ENCODE measurements around the gene PELI1. TPM values are rescaled to one million over a fixed set of nuclear protein-coding genes. Genes with fewer than 3 reads are reported as not detected.

PELI1 gene
- total and polyA plus RNA-seq, 2 of the 8 experiments (the other 6 are each of a cell fraction or from before 2014, with no cell fraction given) = 21.8 to 57.1 TPM

DNA sequence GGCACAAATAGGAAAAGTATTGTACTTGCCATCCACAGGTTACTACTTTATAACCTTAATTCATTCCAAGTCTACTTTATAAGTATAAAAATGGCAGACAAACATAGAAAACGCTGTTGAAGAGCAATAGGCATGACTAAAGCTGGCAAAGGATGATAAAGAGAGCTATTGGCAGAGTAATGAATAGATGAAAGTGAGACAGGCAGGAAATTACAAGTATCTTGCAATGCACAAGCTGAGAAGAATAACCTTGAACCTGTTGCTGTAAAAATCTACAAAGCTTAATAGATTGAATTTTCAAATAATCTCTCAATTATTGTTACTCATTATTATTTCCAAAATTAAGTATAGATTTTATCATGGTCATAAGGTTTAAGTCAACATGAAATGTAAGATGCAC, 8.8 kb downstream of the PELI1 start:
- Histone ChIP-seq H2BK15ac (ENCODE audit: low read length) (no peak overlapping the region), H4K8ac (ENCODE audit: extremely low read depth, insufficient read depth, low read length) (no peak overlapping the region), H3K27ac (ENCODE audit: low read depth, low read length) (no peak overlapping the region), H2BK12ac (ENCODE audit: low read depth, low read length) (no peak overlapping the region), H3K23ac (ENCODE audit: insufficient read length) (no peak overlapping the region), H3K56ac (replicated peaks; ENCODE audit: insufficient read length, low read depth, low read length) (no peak overlapping the region), H3K79me1 (ENCODE audit: low read depth, low read length) (peaks cover 3% of the 10 kb centered on the region), H3K4ac (replicated peaks; ENCODE audit: insufficient read length, low read depth, low read length) (no peak overlapping the region), H3K4me2 (ENCODE audit: insufficient read depth in 1 of 2, low read depth in 2 of 2, low read length in 2 of 2) (no peak overlapping the region), H2AFZ (ENCODE audit: low read length) (no peak overlapping the region), H3K36me3 (ENCODE audit: control insufficient read depth in 2 of 4, insufficient read depth in 4 of 4, low read length in 3 of 4) (peaks cover 2 to 7% (median 4%) of the 10 kb centered on the region in 4 experiments; a peak in 4 of 8 replicates), H2BK120ac (replicated peaks; ENCODE audit: low read depth, low read length) (no peak overlapping the region), H3K9me3 (ENCODE audit: insufficient read depth in 2 of 2, low read depth in 1 of 2, low read length in 1 of 2) (no peaks in the 10 kb centered on the region), H3K23me2 (ENCODE audit: low read depth, low read length) (no peaks in the 10 kb centered on the region), H3K18ac (ENCODE audit: extremely low read depth, low read length) (no peak overlapping the region), H3K14ac (ENCODE audit: insufficient read length) (no peak overlapping the region), H2BK20ac (ENCODE audit: low read length) (no peak overlapping the region), H2BK5ac (ENCODE audit: low read depth, low read length) (no peak overlapping the region), H3K4me1 (replicated peaks in 1 of 4; ENCODE audit: control insufficient read depth in 3 of 4, insufficient read depth in 4 of 4, low read length in 3 of 4) (peaks cover 0 to 6% (median 0%) of the 10 kb centered on the region in 4 experiments; a peak in 2 of 7 replicates), H3K79me2 (ENCODE audit: control insufficient read depth in 1 of 2, insufficient read depth in 2 of 2, low read length in 2 of 2) (peaks cover 13 to 100% of the 10 kb centered on the region in 2 experiments), H3K4me3 (ENCODE audit: extremely low read depth in 1 of 4, insufficient read depth in 2 of 4, low read depth in 3 of 4, low read length in 4 of 4) (no peak overlapping the region), H2AK5ac (ENCODE audit: low read depth, low read length) (no peak overlapping the region), H3K9ac (replicated peaks in 1 of 4; ENCODE audit: extremely low read depth in 1 of 4, low read depth in 3 of 4, low read length in 3 of 4) (no peak overlapping the region), H4K5ac (ENCODE audit: insufficient read length, low read depth, low read length) (no peak overlapping the region), H4K20me1 (replicated peaks in 1 of 2; ENCODE audit: control insufficient read depth in 1 of 2, insufficient read depth in 2 of 2, low read length in 2 of 2) (peaks cover 3 to 7% of the 10 kb centered on the region in 2 experiments), H4K91ac (replicated peaks; ENCODE audit: insufficient read length, low read length) (no peak overlapping the region), H3K27me3 (replicated peaks in 1 of 4; ENCODE audit: control insufficient read depth in 3 of 4, extremely low read depth in 1 of 4, insufficient read depth in 3 of 4, low read length in 3 of 4) (peaks cover 0 to 1% (median 0%) of the 10 kb centered on the region in 4 experiments; a peak in 1 of 7 replicates)
- CTCF ChIA-PET (ENCODE audit: partially characterized antibody) = interaction anchor here (1.0 kb wide), 1 partner anchor 195 kb away, joined by 3 read pairs; no protein-coding TSS in a partner anchor
- TF ChIP-seq POLR2AphosphoS5 (IDR thresholded peaks at IDR 0.05; ENCODE audit: low read depth, low read length) (no peak), GTF2F1 (IDR thresholded peaks at IDR 0.05; ENCODE audit: borderline replicate concordance, low read depth, low read length) (no peak), KDM5A (IDR thresholded peaks at IDR 0.05; ENCODE audit: low read length) (no peak), TEAD4 (IDR thresholded peaks at IDR 0.05; ENCODE audit: low read depth, low read length) (no peak), TCF12 (IDR thresholded peaks at IDR 0.05; ENCODE audit: low read depth, low read length) (no peak), SAP30 (IDR thresholded peaks at IDR 0.05; ENCODE audit: insufficient read depth, insufficient replicate concordance, low read length) (no peak), MAFK (IDR thresholded peaks at IDR 0.05; ENCODE audit: low read depth, low read length) (no peak), RXRA (IDR thresholded peaks at IDR 0.05; ENCODE audit: insufficient read depth, low read depth, low read length) (no peak), ZNF274 (IDR thresholded peaks at IDR 0.05; ENCODE audit: borderline replicate concordance, extremely low read depth, low read length) (no peak), SP4 (IDR thresholded peaks at IDR 0.05; ENCODE audit: low read length) (no peak)
- 78% methylated on average over 1 of the region's 1 CpG; no CpG with 5 or more reads in 1 of the 2 experiments for WGBS, 2 experiments (ENCODE audit: extremely low coverage in 1 of 2, insufficient coverage in 1 of 2, insufficient read length in 1 of 2, insufficient replicate concordance in 2 of 2, low coverage in 1 of 2, low lambda C conversion rate in 2 of 2, missing lambda C conversion rate in 1 of 2)
- POLR2A ChIA-PET (ENCODE audit: partially characterized antibody) = interaction anchor here (1.1 kb wide), 1 partner anchor 8 kb away, joined by 4 read pairs; no protein-coding TSS in a partner anchor
- FAIRE-seq = no peak
- DNase-seq (ENCODE audit: low read depth in 1 of 2, low spot score in 2 of 2) = no peak
